ENCODE measurements around the gene TNS3.

Gene TNS3

DNA sequence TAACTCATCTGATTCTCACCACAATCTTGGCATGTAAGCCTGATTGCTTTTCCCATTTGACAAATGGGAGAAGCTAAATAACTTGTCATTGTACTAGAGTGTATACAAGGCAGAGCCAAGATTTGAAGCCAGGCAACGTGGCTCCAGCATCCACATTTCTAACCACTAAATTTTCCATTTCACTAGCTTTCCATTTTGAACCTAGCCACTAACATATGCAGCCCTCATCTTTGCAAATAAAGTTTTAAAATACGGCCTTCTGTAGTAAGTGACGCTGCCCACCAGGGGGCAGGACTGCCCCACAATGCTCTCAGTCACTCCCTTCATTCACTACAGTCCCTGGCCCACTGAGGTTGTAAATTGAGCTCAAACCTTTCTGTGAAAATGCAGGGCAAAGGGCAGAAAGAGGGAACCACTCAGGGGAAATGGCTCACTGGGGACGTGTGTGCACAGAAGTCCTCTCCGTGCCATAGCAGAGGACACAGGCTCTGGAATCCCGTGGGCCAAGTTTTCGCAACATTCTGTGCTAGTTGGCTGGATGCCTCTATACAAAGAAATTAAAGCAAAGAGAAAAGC is 315.7 kb downstream of the TNS3 start:
- H3K79me1 ChIP-seq (replicated peaks; ENCODE audit: low read length, poor library complexity, severe bottlenecking), result no peaks in the 10 kb centered on the region
- no peak overlapping the region for H2BK12ac ChIP-seq (ENCODE audit: low read length in 2 of 2)
- H3K23ac ChIP-seq (ENCODE audit: low read length in 2 of 2), result no peak overlapping the region
- no peak overlapping the region for H2BK15ac ChIP-seq (ENCODE audit: low read depth, poor library complexity, severe bottlenecking)
- no peak overlapping the region for H4K8ac ChIP-seq (ENCODE audit: low read length)
- no peak overlapping the region for H3K14ac ChIP-seq (ENCODE audit: low read length in 2 of 2)
- peak overlapping the region; percentile 13 for H3K4me2 ChIP-seq (ENCODE audit: low read length, poor library complexity, severe bottlenecking)
- H2BK5ac ChIP-seq (ENCODE audit: low read depth, low read length, poor library complexity, severe bottlenecking), result no peak overlapping the region
- no peaks in the 10 kb centered on the region for H3K36me3 ChIP-seq (ENCODE audit: control insufficient read depth in 1 of 2, insufficient read depth in 2 of 2, low read depth in 1 of 2, low read length in 2 of 2)
- H3K9ac ChIP-seq (ENCODE audit: low read length), result no peak overlapping the region
- no peak overlapping the region for H4K91ac ChIP-seq (ENCODE audit: low read length)
- H2AK5ac ChIP-seq (ENCODE audit: low read length, severe bottlenecking), result no peak overlapping the region
- no peaks in the 10 kb centered on the region for H3K27me3 ChIP-seq (ENCODE audit: control insufficient read depth in 1 of 2, insufficient read depth in 1 of 2, low read length in 2 of 2)
- no peak overlapping the region for H2BK120ac ChIP-seq (ENCODE audit: low read depth, low read length)
- H3K4me3 ChIP-seq (ENCODE audit: insufficient read depth in 1 of 2, low read depth in 1 of 2, low read length in 2 of 2), result no peak overlapping the region
- 15% methylated on average over 7 of the region's 7 CpGs for WGBS
- H3K4ac ChIP-seq (ENCODE audit: low read depth in 1 of 2, low read length in 2 of 2), result no peak overlapping the region
- peak overlapping the region; percentile 88 for H3K27ac ChIP-seq (ENCODE audit: low read length, poor library complexity, severe bottlenecking)
- peaks cover 12% of the 10 kb centered on the region for H3K4me1 ChIP-seq (ENCODE audit: control insufficient read depth, insufficient read depth, low read depth, low read length)
- peaks cover 10% of the 10 kb centered on the region for H3K9me3 ChIP-seq (ENCODE audit: control insufficient read depth, low read length)
- peak; percentile 83 for DNase-seq
- H2AFZ ChIP-seq (ENCODE audit: low read depth, low read length), result no peak overlapping the region
- H3K18ac ChIP-seq (ENCODE audit: low read depth in 1 of 2, low read length in 2 of 2), result no peak overlapping the region

DNA sequence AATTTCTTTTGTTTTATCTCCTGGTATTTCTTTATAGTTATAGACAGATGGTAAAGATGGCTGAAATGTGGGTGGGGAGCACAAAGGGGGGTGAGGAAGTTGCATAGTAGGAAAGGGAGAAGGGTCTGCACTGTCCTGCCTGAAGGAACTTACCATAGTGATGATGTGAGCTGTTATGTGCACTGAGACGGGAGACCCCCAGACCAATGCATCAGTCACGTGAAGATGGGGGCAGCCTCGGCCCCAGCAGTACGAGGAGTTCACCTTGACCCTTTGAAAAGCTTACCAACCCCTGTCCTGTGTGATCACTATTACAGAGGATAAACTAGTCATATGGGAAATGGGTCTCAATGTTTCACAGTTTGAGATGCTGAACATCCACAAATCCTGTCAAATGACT is 316.3 kb downstream of the TNS3 start:
- Histone ChIP-seq H2AK5ac (ENCODE audit: low read length, severe bottlenecking) (no peak overlapping the region), H3K27me3 (ENCODE audit: control insufficient read depth in 1 of 2, insufficient read depth in 1 of 2, low read length in 2 of 2) (no peaks in the 10 kb centered on the region), H3K18ac (ENCODE audit: low read depth in 1 of 2, low read length in 2 of 2) (no peak overlapping the region), H3K27ac (ENCODE audit: low read length, poor library complexity, severe bottlenecking) (no peak overlapping the region), H3K9me3 (ENCODE audit: control insufficient read depth, low read length) (peaks cover 10% of the 10 kb centered on the region), H3K4me2 (ENCODE audit: low read length, poor library complexity, severe bottlenecking) (no peak overlapping the region), H2BK120ac (ENCODE audit: low read depth, low read length) (no peak overlapping the region), H4K8ac (ENCODE audit: low read length) (no peak overlapping the region), H2BK5ac (ENCODE audit: low read depth, low read length, poor library complexity, severe bottlenecking) (no peak overlapping the region), H3K23ac (ENCODE audit: low read length in 2 of 2) (no peak overlapping the region), H3K4me3 (ENCODE audit: insufficient read depth in 1 of 2, low read depth in 1 of 2, low read length in 2 of 2) (no peak overlapping the region), H3K4ac (ENCODE audit: low read depth in 1 of 2, low read length in 2 of 2) (no peak overlapping the region), H3K14ac (ENCODE audit: low read length in 2 of 2) (no peak overlapping the region), H4K91ac (ENCODE audit: low read length) (no peak overlapping the region), H3K4me1 (ENCODE audit: control insufficient read depth, insufficient read depth, low read depth, low read length) (peaks cover 12% of the 10 kb centered on the region), H2BK12ac (ENCODE audit: low read length in 2 of 2) (peak overlapping the region in 1 of 2 experiments; percentile 27), H3K9ac (ENCODE audit: low read length) (no peak overlapping the region), H3K36me3 (ENCODE audit: control insufficient read depth in 1 of 2, insufficient read depth in 2 of 2, low read depth in 1 of 2, low read length in 2 of 2) (no peaks in the 10 kb centered on the region), H2BK15ac (ENCODE audit: low read depth, poor library complexity, severe bottlenecking) (peak overlapping the region; percentile 35), H3K79me1 (replicated peaks; ENCODE audit: low read length, poor library complexity, severe bottlenecking) (no peaks in the 10 kb centered on the region), H2AFZ (ENCODE audit: low read depth, low read length) (no peak overlapping the region)
- no peak for DNase-seq
- 100% methylated on average over 2 of the region's 4 CpGs for WGBS

DNA sequence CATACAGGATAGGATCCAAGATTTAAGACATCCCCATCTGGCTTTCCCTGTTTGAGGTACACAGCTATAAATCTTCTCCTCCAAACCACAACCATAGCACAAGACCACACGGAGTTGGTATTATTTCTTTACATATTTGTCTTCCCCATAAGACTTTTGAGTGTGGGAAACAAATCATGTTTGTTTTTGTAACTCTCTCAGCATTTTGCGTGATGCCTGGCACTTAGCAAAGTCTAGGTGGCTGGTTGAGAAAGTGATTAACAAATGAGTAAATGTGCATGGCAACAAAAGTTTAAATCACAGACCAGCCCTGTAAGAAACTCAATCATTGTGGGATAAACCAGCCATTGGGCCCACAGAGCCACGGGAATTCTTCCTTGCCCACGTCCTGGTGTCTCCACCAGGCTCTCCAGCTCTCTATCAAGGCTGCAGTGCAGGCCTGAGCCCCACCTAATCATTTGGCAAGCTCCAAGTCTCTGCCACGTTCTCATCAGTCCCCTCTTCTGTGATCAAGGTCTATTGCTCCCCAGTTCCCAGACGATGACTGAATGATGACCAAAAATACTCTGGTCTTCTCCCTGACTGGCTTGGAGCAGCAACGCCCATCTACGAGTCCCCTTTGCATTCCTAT is 317.8 kb downstream of the TNS3 start:
- no peak overlapping the region for H3K9ac ChIP-seq (ENCODE audit: low read length)
- no peak overlapping the region for H4K8ac ChIP-seq (ENCODE audit: low read length)
- peak overlapping the region; percentile 15 for H2AK5ac ChIP-seq (ENCODE audit: low read length, severe bottlenecking)
- H2BK12ac ChIP-seq (ENCODE audit: low read length in 2 of 2), result peak overlapping the region in 1 of 2 experiments; percentile 58
- H3K4me2 ChIP-seq (ENCODE audit: low read length, poor library complexity, severe bottlenecking), result no peak overlapping the region
- H4K91ac ChIP-seq (ENCODE audit: low read length), result no peak overlapping the region
- no peak overlapping the region for H3K14ac ChIP-seq (ENCODE audit: low read length in 2 of 2)
- 76% methylated on average over 7 of the region's 8 CpGs for WGBS
- peak; percentile 19 for DNase-seq
- no peak overlapping the region for H2BK15ac ChIP-seq (ENCODE audit: low read depth, poor library complexity, severe bottlenecking)
- no peak overlapping the region for H2AFZ ChIP-seq (ENCODE audit: low read depth, low read length)
- H3K27ac ChIP-seq (ENCODE audit: low read length, poor library complexity, severe bottlenecking), result no peak overlapping the region
- no peaks in the 10 kb centered on the region for H3K36me3 ChIP-seq (ENCODE audit: control insufficient read depth in 1 of 2, insufficient read depth in 2 of 2, low read depth in 1 of 2, low read length in 2 of 2)
- no peak overlapping the region for H2BK5ac ChIP-seq (ENCODE audit: low read depth, low read length, poor library complexity, severe bottlenecking)
- H3K23ac ChIP-seq (ENCODE audit: low read length in 2 of 2), result no peak overlapping the region
- no peak overlapping the region for H2BK120ac ChIP-seq (ENCODE audit: low read depth, low read length)
- no peaks in the 10 kb centered on the region for H3K79me1 ChIP-seq (replicated peaks; ENCODE audit: low read length, poor library complexity, severe bottlenecking)
- peak overlapping the region in 1 of 2 experiments; percentile 7 for H3K4ac ChIP-seq (ENCODE audit: low read depth in 1 of 2, low read length in 2 of 2)
- H3K18ac ChIP-seq (ENCODE audit: low read depth in 1 of 2, low read length in 2 of 2), result no peak overlapping the region
- peaks cover 12% of the 10 kb centered on the region for H3K4me1 ChIP-seq (ENCODE audit: control insufficient read depth, insufficient read depth, low read depth, low read length)
- H3K4me3 ChIP-seq (ENCODE audit: insufficient read depth in 1 of 2, low read depth in 1 of 2, low read length in 2 of 2), result no peak overlapping the region
- H3K27me3 ChIP-seq (ENCODE audit: control insufficient read depth in 1 of 2, insufficient read depth in 1 of 2, low read length in 2 of 2), result no peaks in the 10 kb centered on the region
- H3K9me3 ChIP-seq (ENCODE audit: control insufficient read depth, low read length), result peaks cover 10% of the 10 kb centered on the region

DNA sequence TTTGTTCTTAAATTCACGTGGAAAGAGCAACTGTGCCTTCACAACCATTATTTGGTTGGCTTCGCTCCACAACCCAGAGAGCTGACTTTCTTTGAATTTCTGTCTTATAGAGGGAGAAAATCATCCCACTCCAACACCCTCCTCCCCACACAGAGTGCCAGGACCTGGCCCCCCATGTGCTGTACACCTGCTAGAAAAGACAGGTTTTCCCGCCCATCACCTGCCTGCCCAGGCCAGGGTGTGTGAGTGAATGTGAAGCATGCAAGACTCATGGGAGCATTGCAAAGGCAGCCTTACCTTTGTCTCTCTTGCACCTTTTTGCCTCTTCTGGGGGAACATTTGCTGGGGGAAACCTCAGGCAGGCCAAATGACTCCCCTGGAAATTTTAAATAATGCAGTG is 319.0 kb downstream of the TNS3 start:
- Histone ChIP-seq H2AK5ac (ENCODE audit: low read length, severe bottlenecking) (no peak overlapping the region), H3K9ac (ENCODE audit: low read length) (no peak overlapping the region), H4K91ac (ENCODE audit: low read length) (no peak overlapping the region), H3K14ac (ENCODE audit: low read length in 2 of 2) (no peak overlapping the region), H3K4me3 (ENCODE audit: insufficient read depth in 1 of 2, low read depth in 1 of 2, low read length in 2 of 2) (no peak overlapping the region), H3K27me3 (ENCODE audit: control insufficient read depth in 1 of 2, insufficient read depth in 1 of 2, low read length in 2 of 2) (peaks cover 0 to 6% of the 10 kb centered on the region in 2 experiments), H3K18ac (ENCODE audit: low read depth in 1 of 2, low read length in 2 of 2) (no peak overlapping the region), H2BK12ac (ENCODE audit: low read length in 2 of 2) (peak overlapping the region in 1 of 2 experiments; percentile 47), H3K27ac (ENCODE audit: low read length, poor library complexity, severe bottlenecking) (no peak overlapping the region), H4K8ac (ENCODE audit: low read length) (no peak overlapping the region), H3K4me1 (ENCODE audit: control insufficient read depth, insufficient read depth, low read depth, low read length) (peaks cover 12% of the 10 kb centered on the region), H3K23ac (ENCODE audit: low read length in 2 of 2) (no peak overlapping the region), H3K4me2 (ENCODE audit: low read length, poor library complexity, severe bottlenecking) (no peak overlapping the region), H2BK15ac (ENCODE audit: low read depth, poor library complexity, severe bottlenecking) (no peak overlapping the region), H2BK5ac (ENCODE audit: low read depth, low read length, poor library complexity, severe bottlenecking) (no peak overlapping the region), H2BK120ac (ENCODE audit: low read depth, low read length) (no peak overlapping the region), H3K79me1 (replicated peaks; ENCODE audit: low read length, poor library complexity, severe bottlenecking) (no peaks in the 10 kb centered on the region), H3K4ac (ENCODE audit: low read depth in 1 of 2, low read length in 2 of 2) (no peak overlapping the region), H3K9me3 (ENCODE audit: control insufficient read depth, low read length) (peaks cover under 1% of the 10 kb centered on the region), H3K36me3 (ENCODE audit: control insufficient read depth in 1 of 2, insufficient read depth in 2 of 2, low read depth in 1 of 2, low read length in 2 of 2) (no peaks in the 10 kb centered on the region), H2AFZ (ENCODE audit: low read depth, low read length) (peak overlapping the region; percentile 5)
- no peak for DNase-seq
- WGBS, result 100% methylated on average over 1 of the region's 3 CpGs

Measured in mesenchymal stem cell (in vitro differentiated cells and primary cell).